Left ventricle myocardium inferior (tissue), 1 donor: ENCODE data around the gene OAS3. TPM values are rescaled to one million over a fixed set of nuclear protein-coding genes. Genes with fewer than 3 reads are reported as not detected.
A peak's percentile ranks its signal among the peaks of the same experiment; 100 is the strongest.
"Not testable (repeated sequence)": the region's sequence is repeated elsewhere in the genome, so short reads cannot be mapped to it uniquely, and the experiment has no call there.

Experiments used
- DNase-seq: peaks from one replicate; pipeline ENCODE4 v3.0.0-alpha.2; 2020
- H3K27ac ChIP-seq: fragments of 200-600 bp; replicated peaks from 2 replicates; pipeline ENCODE4 v1.8.0; 2021
- H3K27me3 ChIP-seq: fragments of 200-600 bp; 2 replicates; pipeline ENCODE4 v1.8.0; 2021; ENCODE audit warnings: low read depth
- H3K36me3 ChIP-seq: fragments of 200-600 bp; 2 replicates; pipeline ENCODE4 v1.8.0; 2021
- H3K4me1 ChIP-seq: fragments of 200-600 bp; 2 replicates; pipeline ENCODE4 v1.8.0; 2021
- H3K4me3 ChIP-seq: fragments of 200-600 bp; 2 replicates; pipeline ENCODE4 v1.8.0; 2021; ENCODE audit warnings: mild to moderate bottlenecking, moderate library complexity
- H3K9me3 ChIP-seq: fragments of 200-600 bp; replicated peaks from 2 replicates; pipeline ENCODE4 v1.8.0; 2021
- CTCF ChIP-seq: fragments of 200-600 bp; IDR thresholded peaks from 2 replicates; pipeline ENCODE4 v1.8.0; 2021; ENCODE audit warnings: antibody characterized with exemption, mild to moderate bottlenecking, borderline replicate concordance
- intact Hi-C: fragments of 100-400 bp; cut with micrococcal nuclease; formaldehyde crosslinking; loops from one replicate; pipeline ENCODE4 v1.11.0; 2022
- total RNA-seq: library from RNA; stranded (reverse); fragmentation: NEBNext Ultra II Directional; extraction: Animal tissue kit (Norgen Biotek cat#: 25700); gene quantifications from one replicate; pipeline ENCODE4 v1.2.1, GENCODE V29; 2021
- donor health status: DM: no; HTN: yes; CAD: no; lungs with severe emphysema.

Gene OAS3
- total RNA-seq, 1 donor from 2014 or later: 5.4 TPM

DNA sequence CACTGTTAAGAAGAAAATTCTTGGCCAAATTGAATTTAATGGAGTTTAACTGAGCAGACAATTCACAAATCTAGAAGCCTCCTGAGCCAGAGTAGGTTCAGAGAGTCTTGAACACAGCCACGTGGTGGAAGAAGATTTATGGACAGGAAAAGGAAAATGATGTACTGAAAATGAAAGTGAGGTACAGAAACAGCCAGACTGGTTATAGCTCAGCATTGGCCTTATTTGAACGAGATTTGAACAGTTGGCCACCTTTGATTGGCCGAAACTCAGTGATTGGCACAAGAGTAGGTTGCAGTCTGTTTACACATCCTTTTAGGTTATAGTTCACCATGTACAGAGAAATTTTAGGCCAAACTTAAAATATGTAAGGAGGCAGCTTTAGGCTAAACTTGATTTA lies 50.0 kb downstream of the OAS3 start:
- no peaks in the 10 kb centered on the region for H3K27me3 ChIP-seq
- H3K9me3 ChIP-seq: peaks cover 17% of the 10 kb centered on the region
- no peak overlapping the region for H3K4me3 ChIP-seq
- no peaks in the 10 kb centered on the region for H3K4me1 ChIP-seq
- no peak for DNase-seq
- intact Hi-C loops: no loop called here
- no peak for TF ChIP-seq CTCF
- H3K36me3 ChIP-seq: peaks cover 5% of the 10 kb centered on the region
- H3K27ac ChIP-seq: no peak overlapping the region

DNA sequence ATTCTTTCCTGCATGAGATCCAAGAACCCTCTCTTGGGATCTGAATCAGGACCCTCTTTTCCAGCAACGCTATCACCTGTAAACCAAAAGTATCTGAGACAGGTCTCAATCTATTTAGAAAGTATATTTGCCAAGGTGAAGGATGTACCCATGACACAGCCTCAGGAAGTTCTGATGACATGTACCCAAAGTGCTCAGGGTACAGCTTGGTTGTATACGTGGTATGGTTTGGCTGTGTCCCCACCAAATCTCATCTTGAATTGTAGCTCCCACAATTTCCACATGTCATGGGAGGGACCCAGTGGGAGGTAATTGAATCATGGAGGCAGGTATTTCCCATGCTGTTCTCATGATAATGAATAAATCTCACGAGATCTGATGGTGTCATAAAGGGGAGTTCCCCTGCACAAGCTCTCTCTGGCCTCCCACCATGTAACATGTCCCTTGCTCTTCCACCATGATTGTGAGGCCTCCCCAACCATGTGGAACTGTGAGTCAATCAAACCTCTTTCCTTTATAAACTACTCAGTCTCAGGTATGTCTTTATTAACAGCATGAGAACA lies 50.6 kb downstream of the OAS3 start:
- H3K36me3 ChIP-seq, H3K4me3 ChIP-seq, H3K4me1 ChIP-seq, H3K27ac ChIP-seq, intact Hi-C loops, H3K27me3 ChIP-seq, DNase-seq: not testable (repeated sequence)
- peaks cover 14% of the 10 kb centered on the region for H3K9me3 ChIP-seq

DNA sequence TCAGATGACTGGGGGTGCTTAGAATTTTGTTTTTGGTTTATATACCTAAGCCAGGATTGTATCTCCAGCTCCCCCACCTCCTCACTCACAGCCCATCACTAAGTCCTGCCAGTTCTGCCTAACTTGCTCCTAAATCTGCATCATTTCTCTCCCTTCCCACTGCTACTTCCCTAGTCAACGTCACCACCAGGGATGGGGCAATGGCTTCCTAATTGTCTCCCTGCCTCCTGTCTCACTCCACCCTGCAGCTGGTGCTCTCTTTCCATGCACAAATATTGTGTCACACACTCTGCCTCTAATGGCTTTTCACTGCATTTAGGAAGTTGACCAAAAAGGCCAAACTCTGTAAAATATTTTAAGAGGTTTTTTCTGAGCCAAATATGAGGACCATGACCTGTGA lies 51.5 kb downstream of the OAS3 start:
- no peaks in the 10 kb centered on the region for H3K27me3 ChIP-seq
- H3K36me3 ChIP-seq: peaks cover 5% of the 10 kb centered on the region
- intact Hi-C loops: no loop called here
- H3K9me3 ChIP-seq: peaks cover 5% of the 10 kb centered on the region
- no peak for TF ChIP-seq CTCF
- no peak for DNase-seq
- H3K27ac ChIP-seq: no peak overlapping the region
- H3K4me1 ChIP-seq: no peaks in the 10 kb centered on the region
- H3K4me3 ChIP-seq: no peak overlapping the region

- DNase-seq: peak; percentile 20
- Histone ChIP-seq H3K27me3 (peaks cover 15% of the 10 kb centered on the region), H3K27ac (no peak overlapping the region), H3K9me3 (no peaks in the 10 kb centered on the region), H3K36me3 (peaks cover 31% of the 10 kb centered on the region), H3K4me3 (no peak overlapping the region), H3K4me1 (no peaks in the 10 kb centered on the region)
- TF ChIP-seq CTCF: peak; percentile 92
- intact Hi-C loops: no loop called here
These were observed 54.5 kb downstream of the OAS3 start for GRCh38 chr12:112992541-112993398.

DNA sequence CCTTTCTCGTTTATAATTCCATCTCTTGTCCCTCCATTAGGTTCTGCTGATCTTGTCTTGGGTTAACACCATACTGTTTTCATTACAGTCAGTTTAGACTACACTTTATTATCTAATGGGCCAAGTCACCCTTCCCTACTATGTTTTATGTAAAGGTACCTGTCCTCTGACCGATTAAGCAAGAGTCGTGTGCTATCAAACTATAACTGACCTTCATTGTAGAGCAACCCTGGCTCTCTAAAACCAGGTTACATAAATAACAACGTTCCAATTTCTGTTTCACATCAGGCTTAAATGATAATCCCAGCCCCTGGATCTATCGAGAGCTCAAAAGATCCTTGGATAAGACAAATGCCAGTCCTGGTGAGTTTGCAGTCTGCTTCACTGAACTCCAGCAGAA lies 56.7 kb downstream of the OAS3 start:
- no peaks in the 10 kb centered on the region for H3K4me1 ChIP-seq
- TF ChIP-seq CTCF: no peak
- H3K4me3 ChIP-seq: no peak overlapping the region

DNA sequence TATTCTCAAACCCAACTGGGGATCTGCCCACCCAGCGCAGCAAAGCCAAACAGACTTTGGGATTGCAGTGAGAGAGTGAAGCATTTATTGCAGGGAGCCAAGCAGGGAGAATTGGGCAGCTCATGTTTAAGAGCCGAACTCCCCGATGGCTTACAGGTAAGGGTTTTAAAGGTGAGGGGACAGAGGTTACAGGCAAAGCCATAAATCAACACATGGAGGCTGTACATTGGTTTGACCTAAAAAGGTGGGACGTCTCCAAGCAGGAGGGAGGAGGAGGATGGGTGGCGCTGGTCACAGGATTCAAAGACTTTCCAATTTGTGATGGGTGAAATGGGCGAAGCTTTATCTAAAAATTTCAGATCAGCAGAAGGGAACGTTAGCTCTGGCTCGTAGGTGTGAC lies 58.2 kb downstream of the OAS3 start:
- Histone ChIP-seq H3K4me1 (no peaks in the 10 kb centered on the region), H3K27ac (no peak overlapping the region), H3K4me3 (no peak overlapping the region), H3K36me3 (peaks cover 50% of the 10 kb centered on the region), H3K9me3 (peaks cover 8% of the 10 kb centered on the region), H3K27me3 (peaks cover 15% of the 10 kb centered on the region)
- intact Hi-C loops: no loop called here
- DNase-seq: no peak
- TF ChIP-seq CTCF: no peak

More for the DNA sequence above, 56.7 kb downstream of the OAS3 start:
- DNase-seq: no peak
- Histone ChIP-seq H3K27ac (no peak overlapping the region), H3K27me3 (peaks cover 15% of the 10 kb centered on the region), H3K36me3 (peaks cover 46% of the 10 kb centered on the region), H3K9me3 (peaks cover 8% of the 10 kb centered on the region)
- intact Hi-C loops: no loop called here
